ENCODE measurements around the gene VPREB1. TPM values are rescaled to one million over a fixed set of nuclear protein-coding genes. Genes with fewer than 3 reads are reported as not detected.

Gene VPREB1
- total RNA-seq, 1 donor from 2014 or later = not detected

- Histone ChIP-seq H3K4me1 (no peaks in the 10 kb centered on the region), H3K9me3 (no peaks in the 10 kb centered on the region), H3K4me3 (no peak overlapping the region), H3K27ac (no peak overlapping the region), H3K27me3 (no peaks in the 10 kb centered on the region), H3K36me3 (no peaks in the 10 kb centered on the region)
- DNase-seq (ENCODE audit: extremely low spot score in 2 of 2) = no peak
- TF ChIP-seq CTCF (IDR thresholded peaks at IDR 0.05) = no peak
- TF ChIP-seq POLR2AphosphoS5 (IDR thresholded peaks at IDR 0.05; ENCODE audit: insufficient read depth in 1 of 2, low read depth in 1 of 2) = no peak
- no peak for TF ChIP-seq POLR2A (IDR thresholded peaks at IDR 0.05)
- intact Hi-C loops (cut with DNase I) = no loop called here
These were observed 34.2 kb upstream of the VPREB1 start for GRCh38 chr22:22210375-22210774.

- H3K27ac ChIP-seq = no peak overlapping the region
- TF ChIP-seq POLR2A (IDR thresholded peaks at IDR 0.05) (no peak), CTCF (IDR thresholded peaks at IDR 0.05) (no peak), POLR2AphosphoS5 (IDR thresholded peaks at IDR 0.05; ENCODE audit: insufficient read depth in 1 of 2, low read depth in 1 of 2) (no peak)
- H3K27me3 ChIP-seq = no peaks in the 10 kb centered on the region
- H3K36me3 ChIP-seq = no peaks in the 10 kb centered on the region
- H3K4me3 ChIP-seq = no peak overlapping the region
- no peaks in the 10 kb centered on the region for H3K4me1 ChIP-seq
- intact Hi-C loops (cut with DNase I) = no loop called here
- DNase-seq (ENCODE audit: extremely low spot score in 2 of 2) = peak in 1 of 2 donors; percentile 27
- no peaks in the 10 kb centered on the region for H3K9me3 ChIP-seq
These were observed 33.4 kb upstream of the VPREB1 start for GRCh38 chr22:22210889-22211833.

GRCh38 chr22:22213231-22213630 is 31.4 kb upstream of the VPREB1 start:
- no peaks in the 10 kb centered on the region for H3K9me3 ChIP-seq
- H3K27me3 ChIP-seq = no peaks in the 10 kb centered on the region
- TF ChIP-seq POLR2A (IDR thresholded peaks at IDR 0.05) (no peak), CTCF (IDR thresholded peaks at IDR 0.05) (no peak), POLR2AphosphoS5 (IDR thresholded peaks at IDR 0.05; ENCODE audit: insufficient read depth in 1 of 2, low read depth in 1 of 2) (no peak)
- intact Hi-C loops (cut with DNase I) = no loop called here
- DNase-seq (ENCODE audit: extremely low spot score in 2 of 2) = no peak
- no peaks in the 10 kb centered on the region for H3K4me1 ChIP-seq
- H3K27ac ChIP-seq = no peak overlapping the region
- H3K4me3 ChIP-seq = no peak overlapping the region
- H3K36me3 ChIP-seq = no peaks in the 10 kb centered on the region

- H3K4me3 ChIP-seq = no peak overlapping the region
- no peaks in the 10 kb centered on the region for H3K27me3 ChIP-seq
- no peaks in the 10 kb centered on the region for H3K9me3 ChIP-seq
- TF ChIP-seq POLR2AphosphoS5 (IDR thresholded peaks at IDR 0.05; ENCODE audit: insufficient read depth in 1 of 2, low read depth in 1 of 2) = no peak
- TF ChIP-seq CTCF (IDR thresholded peaks at IDR 0.05) = no peak
- TF ChIP-seq POLR2A (IDR thresholded peaks at IDR 0.05) = no peak
- no peaks in the 10 kb centered on the region for H3K4me1 ChIP-seq
- H3K36me3 ChIP-seq = no peaks in the 10 kb centered on the region
- no peak overlapping the region for H3K27ac ChIP-seq
- intact Hi-C loops (cut with DNase I) = no loop called here
- no peak for DNase-seq (ENCODE audit: extremely low spot score in 2 of 2)
These were observed 29.7 kb upstream of the VPREB1 start for GRCh38 chr22:22214819-22215329.
